Stimulated activated CD4-positive, alpha-beta T cell treated with anti-CD3 and anti-CD28 coated beads, Interleukin-1b, Interleukin-23, amount 100 ng/mL, for 48 hours (primary cell): ENCODE results near the gene GTF2A1.
"Not testable (repeated sequence)": the region's sequence is repeated elsewhere in the genome, so short reads cannot be mapped to it uniquely, and the experiment has no call there.

Experiments used
- DNase-seq: peaks from one replicate; pipeline ENCODE4 v3.0.0-alpha.2; 2020

Gene GTF2A1

DNA sequence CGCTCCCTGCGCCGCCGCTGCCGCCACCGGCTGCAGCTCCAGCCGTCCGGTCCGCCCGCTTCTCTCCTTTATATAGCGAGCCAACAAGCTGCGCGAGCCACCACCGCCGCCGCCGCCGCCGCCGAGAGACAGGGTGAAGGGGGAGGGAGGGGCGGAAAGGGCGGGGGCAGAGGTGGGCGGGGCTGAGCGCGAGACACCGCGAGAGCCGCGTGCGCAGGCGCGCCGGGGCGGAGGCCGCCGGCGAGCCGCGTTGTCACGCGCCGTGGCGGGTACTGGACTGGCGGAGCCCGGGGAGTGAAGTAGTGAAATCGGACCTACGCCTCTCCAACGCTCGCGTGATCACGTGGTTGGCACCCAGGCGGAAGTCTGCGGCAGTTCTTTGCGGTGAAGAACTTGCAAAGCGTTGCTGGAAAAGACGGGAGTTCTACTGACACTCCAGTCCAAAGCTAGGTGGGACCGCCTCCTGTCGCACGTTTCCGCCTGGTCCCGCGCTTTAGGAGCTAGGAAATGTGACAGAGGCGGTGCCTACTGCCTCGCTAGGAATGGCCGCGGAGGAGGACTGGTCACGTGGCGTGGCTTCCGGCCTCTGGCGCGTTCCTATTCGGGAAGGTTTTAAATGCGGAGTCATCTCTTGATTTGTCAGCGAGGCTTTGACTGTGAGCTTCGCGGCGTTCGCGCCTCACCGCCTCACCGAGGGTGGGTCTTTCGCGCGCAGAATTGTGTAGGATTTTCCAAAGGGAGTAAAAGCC, at the start of gene GTF2A1:
Gene GTF2A1 (minus strand): TSS at position 130 of the 749 bp plus-strand sequence. CDS start 441 bp downstream, outside the sequence.
- peak; percentile 94 for DNase-seq

DNA sequence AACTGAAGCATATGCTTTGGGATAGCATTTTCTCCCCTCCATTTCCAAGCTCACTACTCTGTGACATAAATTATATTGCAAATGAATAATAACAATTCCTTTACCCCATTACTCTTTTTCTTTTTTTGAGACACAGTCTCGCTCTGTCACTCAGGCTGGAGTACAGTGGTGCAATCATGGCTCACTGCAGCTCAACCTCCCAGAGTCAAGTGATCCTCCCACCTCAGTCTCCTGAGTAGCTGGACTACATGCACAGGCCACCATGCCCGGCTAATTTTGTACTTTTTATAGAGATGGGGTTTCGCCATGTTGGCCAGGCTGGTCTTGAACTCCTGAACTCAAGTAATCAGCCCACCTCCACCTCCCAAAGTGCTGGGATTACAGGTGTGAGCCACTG, 49.2 kb upstream of the GTF2A1 start:
- DNase-seq: no peak

DNA sequence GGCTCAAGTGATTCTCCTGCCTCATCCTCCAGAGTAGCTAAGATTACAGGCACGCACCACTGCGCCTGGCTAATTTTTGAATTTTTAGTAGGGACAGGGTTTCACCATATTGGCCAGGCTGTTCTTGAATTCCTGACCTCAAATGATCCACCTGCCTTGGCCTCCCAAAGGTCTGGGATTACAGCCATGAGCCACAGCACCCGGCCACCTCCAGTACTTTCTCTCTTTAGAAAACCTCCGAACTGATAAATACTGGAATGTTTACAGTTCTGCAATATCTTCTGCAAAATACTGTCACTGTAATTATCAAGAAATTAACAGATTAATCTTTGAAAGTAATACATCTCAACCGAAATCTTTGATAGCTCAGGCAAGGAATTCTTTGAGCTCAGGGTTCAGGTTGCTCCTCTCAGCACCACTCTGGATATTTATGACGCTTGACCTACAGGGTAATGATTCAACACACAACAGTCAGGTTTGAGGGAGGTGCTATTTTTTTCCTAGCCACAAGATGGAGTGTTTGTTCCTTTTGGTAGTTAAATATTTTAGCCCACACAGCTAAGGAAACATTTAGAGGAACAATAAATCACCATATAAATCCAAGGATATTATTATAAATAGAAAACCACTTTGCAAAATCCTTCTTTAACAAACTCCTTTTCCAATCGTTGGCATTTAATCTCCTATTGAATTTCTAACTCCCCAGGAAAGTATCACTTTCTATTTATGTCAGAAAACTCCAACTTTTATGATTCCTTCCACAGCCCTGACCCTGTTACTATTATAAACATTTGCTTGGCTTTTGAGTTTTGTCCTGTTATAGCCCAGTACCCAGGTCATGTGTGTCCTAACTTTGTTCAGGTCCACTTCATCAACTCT, 48.6 kb upstream of the GTF2A1 start:
- no peak for DNase-seq

DNA sequence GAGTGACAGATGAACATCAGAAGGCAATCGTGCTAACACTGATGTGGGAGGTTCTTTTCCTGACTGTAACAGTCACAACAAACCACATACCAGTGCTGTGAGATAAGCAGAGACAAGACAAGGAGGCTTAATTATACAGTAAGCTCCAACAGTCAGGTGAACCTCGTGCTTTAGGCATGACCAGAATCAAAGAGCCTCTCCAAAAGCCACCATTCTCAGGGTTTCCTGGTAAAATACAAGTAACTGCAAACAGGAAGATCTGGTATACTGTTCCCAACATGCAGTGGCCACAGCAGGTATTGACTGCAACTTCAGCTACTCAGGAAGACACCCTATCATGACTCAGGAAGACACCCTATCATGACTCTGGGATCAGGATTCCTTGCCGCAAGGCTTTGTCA, 47.3 kb upstream of the GTF2A1 start:
- no peak for DNase-seq

DNA sequence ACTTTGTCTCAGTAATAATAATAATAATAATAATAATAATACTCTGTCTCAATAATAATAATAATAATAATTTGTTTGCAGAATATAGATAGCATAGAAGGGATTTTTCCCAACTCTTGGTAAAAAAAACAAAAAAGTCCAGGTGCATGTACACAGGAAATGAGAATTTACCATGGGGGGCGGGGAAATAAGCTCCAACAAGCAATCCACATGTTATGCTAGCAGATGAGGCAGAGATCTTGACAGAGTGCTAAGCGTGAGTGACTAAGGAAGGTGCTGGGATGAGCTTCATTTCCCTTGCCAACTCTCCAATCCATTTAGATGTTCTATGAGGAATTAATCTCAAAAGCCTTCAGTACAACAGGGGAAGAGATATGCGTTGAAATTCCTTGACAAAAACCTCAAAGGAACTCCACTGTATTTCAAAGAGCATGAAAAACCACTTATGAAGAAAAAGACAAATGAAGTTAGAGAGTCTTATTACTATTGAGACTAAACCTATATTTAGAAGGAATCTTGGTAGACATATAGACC, 44.9 kb upstream of the GTF2A1 start:
- no peak for DNase-seq

DNA sequence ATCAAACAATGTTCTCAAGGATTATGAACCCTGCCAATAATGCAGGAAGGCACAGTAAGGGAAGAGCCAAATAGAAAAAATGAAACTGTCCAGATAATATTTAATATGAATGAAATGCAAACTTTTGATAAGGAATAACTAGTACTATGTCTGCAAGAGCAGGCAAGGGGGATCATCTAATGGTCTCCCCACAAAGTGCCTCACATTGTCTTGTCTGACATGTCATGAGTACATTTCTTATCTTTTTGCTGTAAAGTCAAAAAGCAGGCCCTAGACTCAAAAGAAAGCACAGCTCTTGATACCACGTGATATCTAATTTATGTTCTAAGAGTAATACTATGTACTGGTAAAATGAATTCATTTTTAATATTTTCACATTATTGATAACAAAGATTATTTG, 43.9 kb upstream of the GTF2A1 start:
- no peak for DNase-seq

DNA sequence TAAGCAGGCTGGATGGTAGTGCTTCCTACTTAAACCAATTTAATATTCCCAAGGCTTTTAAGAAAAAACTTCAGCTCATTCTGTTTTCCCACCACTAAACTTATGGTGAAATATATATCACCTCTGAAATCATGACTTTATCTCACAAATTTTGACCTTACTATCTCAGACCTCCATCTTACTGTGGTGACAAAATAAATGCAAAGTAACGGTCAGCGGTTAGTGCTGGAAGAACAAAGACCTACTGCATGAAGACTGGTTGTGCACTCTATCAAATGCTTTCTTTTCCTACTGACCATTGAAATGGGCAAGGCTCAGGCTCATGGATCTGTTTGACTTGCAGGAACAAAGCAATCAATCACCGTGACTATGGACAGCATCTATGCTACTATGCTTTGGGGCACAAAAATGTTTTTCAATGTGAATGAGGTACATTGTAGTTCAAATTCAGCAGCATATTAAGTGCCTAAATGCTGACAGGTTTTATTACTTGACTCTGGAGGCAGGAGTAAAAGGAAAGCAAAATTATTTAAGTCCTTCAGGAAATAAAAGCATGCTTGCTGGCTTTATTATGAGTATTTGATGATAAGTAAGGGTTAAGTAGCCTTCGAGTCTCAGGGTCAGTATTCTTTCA, 43.1 kb upstream of the GTF2A1 start:
- DNase-seq: no peak

DNA sequence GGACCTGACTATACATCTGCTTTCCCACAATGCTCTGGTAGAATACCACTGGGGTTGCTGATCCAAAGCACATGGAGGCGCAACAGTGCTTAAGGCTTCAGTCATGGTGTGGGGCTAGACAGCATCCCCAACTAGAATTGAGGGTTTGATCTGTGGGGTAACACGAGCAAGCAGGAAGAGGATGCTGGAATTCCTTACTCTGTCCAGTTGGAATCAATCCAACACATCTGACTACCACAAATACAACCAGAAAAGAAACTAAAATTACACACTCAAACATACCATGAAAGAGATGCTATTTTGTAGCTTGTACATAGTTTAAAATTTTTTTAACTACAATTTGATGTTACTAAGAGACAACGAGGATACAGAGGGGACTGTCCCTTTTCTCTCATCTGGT, 40.4 kb upstream of the GTF2A1 start:
- DNase-seq: no peak

DNA sequence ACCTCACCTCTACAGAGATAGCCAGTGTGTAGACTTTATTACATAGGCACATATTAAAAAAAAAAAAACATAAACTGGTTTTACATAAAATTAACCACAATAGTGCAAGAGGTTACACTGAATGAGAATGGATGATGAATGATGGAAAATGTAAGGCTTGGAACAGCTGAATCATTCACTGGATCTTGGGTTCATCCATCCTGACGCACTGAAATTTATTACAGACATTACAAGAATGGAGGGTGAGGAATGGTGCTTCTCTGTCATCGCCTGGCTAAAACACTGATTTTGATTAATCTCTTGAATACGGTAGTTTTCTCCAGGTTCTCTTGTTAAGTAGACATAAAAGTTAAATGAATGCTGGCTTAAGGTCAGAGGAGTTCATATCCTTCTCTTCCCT, 40.0 kb upstream of the GTF2A1 start:
- no peak for DNase-seq

DNA sequence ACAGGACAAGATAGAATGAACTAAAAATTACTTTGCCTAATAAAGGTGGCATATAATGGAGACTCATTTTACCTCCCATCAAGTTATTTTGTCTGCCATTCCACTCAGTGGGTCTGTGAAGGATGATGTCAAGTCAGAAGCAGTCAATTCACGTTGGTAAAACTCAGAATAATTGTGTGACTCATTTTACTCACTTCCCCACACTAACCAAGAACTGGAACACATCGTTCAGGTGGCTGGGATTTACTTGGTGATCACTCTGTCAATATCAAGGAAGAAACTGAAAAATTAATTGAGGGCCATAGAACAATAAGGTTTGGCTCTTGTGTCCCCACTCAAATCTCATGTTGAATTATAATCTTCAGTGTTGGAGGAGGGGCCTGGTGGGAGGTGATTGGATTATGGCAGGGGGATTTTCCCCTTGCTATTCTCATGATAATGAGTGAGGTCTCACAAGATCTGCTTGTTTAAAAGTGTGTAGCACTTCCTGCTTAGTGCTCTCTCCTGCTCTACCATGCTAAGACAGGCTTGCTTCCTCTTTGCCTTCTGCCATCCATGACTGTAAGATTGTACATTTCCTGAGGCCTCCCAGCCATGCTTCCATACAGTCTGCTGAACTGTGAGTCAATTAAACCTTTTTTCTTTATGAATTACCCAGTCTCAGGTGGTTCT, 35.7 kb upstream of the GTF2A1 start:
- no peak for DNase-seq

DNA sequence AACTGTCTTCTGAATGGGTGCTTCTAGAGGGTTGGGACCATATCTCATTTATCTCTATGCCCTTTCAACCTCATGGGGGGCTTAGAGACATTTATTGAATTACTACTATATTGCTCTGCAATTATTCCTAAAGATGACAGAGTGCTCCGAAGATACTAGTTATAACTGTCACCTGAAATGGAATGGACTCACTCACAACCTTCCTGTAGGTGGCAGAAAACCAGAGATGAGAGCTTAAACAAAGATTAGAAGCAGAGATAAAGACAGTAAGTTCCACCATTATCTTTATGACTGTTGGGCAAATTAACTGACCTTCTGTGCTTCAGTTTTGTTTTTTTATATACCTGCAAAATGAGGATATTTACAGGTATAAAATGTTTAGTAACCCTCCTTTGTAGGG, 31.5 kb upstream of the GTF2A1 start:
- no peak for DNase-seq

DNA sequence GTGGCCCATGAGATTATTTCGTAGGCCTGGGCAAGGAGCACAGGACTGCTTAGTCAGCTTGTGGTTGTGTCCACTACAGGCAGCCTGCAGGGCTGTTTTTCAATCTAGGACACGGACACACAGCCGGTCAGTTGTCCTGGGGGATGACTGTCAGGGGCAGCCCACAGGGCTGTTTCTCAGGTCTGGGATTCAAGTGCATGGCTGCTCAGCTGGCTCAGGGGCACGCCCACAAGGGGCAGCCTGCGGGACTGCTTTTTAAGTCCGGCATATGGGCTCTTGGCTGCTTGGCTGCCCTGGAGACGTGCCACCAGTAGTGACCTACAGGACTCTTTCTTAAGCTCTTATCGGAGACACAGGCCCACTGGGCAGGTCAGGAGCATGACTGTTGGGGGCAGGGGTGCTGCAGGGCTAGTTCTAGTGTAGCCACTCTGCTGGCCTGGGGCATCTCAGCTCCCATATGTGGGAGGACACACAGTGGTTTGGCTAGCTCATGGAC, 26.6 kb upstream of the GTF2A1 start:
- DNase-seq: no peak

DNA sequence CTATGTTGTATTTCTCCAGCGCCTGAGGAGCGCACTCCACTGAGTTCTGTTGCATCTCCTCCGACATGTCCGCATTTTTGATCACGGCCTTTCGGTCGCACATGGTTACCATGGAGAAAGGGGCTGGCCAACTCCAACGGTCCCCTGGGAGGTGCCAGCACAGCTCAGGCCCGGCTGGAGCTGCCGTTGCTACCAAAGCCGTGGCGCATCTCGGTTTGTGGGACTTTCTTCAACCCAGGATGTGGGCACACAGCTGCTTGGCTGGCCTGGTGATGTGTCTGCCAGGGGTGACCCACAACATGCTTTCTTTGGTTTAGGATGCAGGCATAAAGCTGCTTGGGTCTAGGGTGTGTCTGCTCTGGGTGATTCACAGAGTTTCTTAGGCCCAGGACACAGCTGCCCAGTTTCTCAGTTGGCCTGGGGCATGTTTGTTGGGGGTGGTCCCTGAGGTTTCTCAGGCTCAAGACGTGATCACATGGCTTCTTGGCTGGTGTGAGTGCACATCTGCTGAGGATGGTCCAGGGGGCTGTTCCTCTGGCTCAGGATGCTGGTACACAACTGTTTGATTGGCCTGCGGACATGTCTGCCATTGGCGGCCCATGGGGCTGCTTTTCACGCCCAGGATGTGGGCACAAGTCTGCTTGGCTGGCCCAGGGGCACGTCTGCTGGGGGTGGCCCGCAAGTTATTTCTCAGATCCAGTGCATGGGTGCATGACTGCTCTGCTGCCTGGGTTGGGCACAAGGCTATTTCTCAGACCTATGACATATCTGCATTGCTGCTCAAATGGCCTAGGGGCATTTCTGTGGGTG, 25.9 kb upstream of the GTF2A1 start:
- no peak for DNase-seq

DNA sequence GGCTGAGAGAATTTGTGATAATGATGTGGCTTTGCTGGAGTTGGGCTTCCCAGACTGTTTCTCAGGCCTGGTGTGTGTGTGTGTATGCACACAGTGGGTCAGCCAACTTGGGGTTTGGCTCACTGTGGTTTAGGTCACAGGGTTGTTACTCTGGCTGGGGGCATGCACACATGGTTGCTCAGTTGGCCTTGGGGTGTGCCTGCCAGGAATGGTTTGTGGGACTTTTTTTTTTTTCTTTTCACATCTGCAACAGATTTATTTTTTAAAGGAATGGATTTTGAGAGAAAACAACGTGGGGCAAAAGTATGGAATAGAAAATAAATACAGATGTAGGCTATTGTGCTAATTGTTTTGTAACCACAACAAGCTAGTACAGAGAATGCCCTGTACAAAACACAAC, 25.0 kb upstream of the GTF2A1 start:
- DNase-seq: no peak

DNA sequence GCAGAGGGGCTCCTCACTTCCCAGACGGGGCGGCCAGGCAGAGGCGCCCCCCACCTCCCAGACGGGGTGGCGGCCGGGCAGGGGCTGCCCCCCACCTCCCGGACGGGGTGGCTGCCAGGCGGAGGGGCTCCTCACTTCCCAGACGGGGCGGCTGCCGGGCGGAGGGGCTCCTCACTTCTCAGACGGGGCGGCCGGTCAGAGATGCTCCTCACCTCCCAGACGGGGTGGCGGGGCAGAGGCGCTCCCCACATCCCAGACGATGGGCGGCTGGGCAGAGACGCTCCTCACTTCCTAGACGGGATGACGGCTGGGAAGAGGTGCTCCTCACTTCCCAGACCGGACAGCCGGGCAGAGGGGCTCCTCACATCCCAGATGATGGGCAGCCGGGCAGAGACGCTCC, 23.7 kb upstream of the GTF2A1 start:
- not testable (repeated sequence) for DNase-seq

DNA sequence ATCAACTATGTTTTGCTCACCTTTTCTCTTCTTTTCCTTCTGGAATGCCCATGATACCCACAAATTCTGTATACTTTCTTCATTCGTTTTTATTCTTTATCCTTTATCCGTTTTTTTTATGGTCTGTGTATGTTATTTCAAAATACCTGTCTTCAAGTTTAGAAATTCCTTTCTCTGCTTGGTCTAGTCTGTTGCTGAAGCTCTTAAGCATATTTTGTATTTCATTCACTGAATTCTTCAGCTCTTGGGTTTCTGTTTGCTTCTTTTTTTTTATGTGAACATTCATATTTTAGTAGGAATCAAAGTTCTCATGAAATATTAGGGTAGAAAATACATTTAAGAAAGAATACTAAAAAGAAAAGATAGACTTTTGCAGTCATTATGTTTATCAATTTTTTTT, 22.7 kb upstream of the GTF2A1 start:
- DNase-seq: no peak

DNA sequence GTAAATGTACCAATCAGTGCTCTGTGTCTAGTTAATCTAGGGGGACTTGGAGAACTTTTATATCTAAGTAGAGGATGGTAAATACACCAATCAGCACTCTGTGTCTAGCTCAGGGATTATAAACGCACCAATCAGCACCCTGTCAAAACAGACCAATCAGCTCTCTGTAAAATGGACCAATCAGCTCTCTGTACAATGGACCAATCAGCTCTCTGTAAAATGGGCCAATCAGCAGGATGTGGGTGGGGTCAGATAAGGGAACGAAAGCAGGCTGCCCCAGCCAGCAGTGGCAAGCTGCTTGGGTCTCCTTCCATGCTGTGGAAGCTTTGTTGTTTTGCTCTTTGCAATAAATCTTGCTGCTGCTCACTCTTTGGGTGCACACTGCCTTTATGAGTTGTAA, 16.1 kb upstream of the GTF2A1 start:
- not testable (repeated sequence) for DNase-seq

DNA sequence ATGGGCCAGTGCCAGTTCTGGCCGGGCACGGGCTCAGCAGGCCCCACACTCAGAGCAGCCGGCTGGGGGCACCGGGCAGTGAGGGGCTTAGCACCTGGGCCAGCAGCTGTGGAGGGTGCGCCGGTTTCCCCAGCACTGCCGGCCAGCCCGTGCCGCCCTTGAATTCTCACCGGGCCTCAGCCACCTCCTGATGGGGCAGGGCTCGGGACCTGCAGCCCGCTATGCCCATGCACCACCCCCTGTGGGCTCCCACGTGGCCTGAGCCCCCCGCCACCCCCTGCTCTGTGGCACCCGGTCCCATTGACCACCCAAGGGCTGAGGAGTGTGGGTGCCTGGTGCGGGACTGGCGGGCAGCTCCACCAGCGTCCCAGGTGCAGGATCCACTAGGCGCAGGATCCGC, 15.4 kb upstream of the GTF2A1 start:
- DNase-seq: no peak

DNA sequence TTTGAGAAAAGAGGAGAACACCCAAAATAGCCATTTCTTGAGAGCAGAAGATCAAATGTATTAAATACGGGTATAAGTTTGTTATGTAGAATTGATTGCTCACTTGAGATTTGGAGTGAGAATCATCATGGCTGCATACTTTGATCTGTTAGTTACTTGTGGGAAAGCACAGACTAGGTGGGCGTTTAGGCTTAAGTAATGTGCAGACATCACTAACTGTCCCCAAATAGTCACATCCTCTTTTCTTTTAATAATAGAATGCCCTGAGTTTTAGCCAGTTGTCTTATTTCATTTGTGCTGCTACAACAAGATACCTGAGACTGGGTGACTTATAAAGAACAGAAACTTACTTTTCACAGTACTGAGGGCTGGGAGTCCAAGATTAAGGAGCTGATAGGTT, 14.3 kb upstream of the GTF2A1 start:
- no peak for DNase-seq

DNA sequence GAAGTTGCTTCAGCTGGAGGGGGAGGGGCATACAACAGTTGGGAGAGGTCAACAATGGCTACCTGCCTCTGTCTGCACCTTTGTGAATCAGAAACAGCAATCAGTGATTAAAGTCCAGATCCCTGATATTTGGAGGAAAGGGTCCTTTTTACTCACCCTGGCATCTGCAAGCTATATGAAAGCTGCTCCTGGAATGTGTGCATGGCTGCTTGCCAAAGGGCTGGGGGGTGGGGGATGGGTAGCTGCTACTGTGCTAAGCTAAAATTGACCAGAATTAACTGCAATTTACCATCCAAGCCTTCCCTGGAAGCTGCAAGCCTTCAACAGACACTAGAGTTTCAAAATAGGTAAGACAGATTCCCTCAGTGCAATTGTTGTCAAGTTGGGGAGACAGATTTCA, 13.5 kb upstream of the GTF2A1 start:
- no peak for DNase-seq

DNA sequence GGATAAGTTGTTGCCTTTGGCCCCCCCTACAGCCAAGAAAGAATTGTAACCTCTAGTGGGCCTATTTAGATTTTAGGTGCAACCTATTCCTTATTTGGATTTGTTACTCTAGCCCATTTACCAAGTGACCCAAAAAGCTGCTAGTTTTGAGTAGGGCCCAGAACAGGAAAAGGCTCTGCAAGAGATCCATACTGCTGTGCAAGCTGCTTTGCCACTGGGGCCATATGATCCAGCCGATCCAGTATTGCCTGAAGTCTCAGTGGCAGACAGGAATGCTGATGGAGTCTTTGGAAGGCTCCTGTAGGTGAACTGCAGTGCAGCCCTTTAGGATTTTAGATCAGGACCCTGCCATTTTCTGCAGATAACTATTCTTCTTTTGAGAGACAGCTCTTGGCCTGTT, 12.9 kb upstream of the GTF2A1 start:
- DNase-seq: no peak

DNA sequence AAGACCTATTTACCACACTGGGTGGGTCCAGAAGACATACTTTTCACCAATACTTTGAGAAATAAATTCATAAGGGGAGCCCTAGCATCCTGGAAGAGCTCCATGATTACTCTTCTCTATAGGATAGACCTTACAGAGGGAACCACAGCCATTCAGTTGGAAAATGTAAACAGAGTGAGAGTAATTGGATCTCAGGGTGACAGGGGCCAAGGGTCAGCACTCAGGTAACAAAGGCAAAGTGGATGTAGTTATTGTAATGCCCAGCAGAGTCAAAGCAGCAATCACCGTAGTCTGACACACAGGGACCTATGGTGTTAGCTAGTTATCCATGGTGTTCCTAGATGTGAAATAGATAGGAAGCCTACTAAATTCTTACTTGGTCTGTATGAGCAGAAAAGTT, 10.8 kb upstream of the GTF2A1 start:
- no peak for DNase-seq
